Stomach (tissue), 4 donors: ENCODE measurements around the gene IL36RN.

Experiments
- CTCF ChIP-seq, 7 experiments: fragments of 450-650 bp in 4 of 7; fragments of 200-600 bp in 3 of 7; sonication (generic) in 3 of 7; IDR thresholded peaks; one replicate each; pipeline ENCODE4 v1.5.1; 2016 to 2019; ENCODE audit warnings: antibody characterized with exemption in 7 of 7, control low read depth in 2 of 7, mild to moderate bottlenecking in 1 of 7
- EP300 ChIP-seq: sonication (generic); formaldehyde crosslinking; IDR thresholded peaks from one replicate; pipeline ENCODE4 v1.6.1; 2017; ENCODE audit warnings: antibody characterized with exemption
- POLR2A ChIP-seq, 4 donors: fragments of 450-650 bp; IDR thresholded peaks; one replicate each; pipeline ENCODE4 v1.6.1; 2016; ENCODE audit warnings: antibody characterized with exemption in 4 of 4, control low read depth in 2 of 4, mild to moderate bottlenecking in 1 of 4, moderate library complexity in 1 of 4
- POLR2AphosphoS5 ChIP-seq, 3 donors: sonication (generic); formaldehyde crosslinking; IDR thresholded peaks; one replicate each; pipeline ENCODE4 v1.6.1; 2016; ENCODE audit warnings: antibody characterized with exemption in 3 of 3

DNA sequence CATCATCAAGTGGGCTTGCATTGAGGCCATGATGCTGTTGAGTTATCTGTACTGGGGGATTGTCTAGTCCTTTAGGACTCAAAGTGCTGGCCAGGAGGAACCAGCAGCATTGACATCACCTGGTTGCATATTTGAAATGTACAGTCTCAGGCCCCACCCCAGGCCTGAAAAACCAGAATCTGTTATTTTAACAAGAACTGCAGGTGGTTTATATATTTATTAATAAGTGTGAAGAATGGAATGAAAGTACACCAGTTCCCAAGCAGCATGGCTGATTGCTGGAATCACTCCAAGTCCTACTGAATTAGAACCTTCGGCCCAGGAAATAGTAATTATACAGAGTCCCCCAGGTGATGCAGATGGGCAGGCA is 11.6 kb downstream of the IL36RN start:
- TF ChIP-seq POLR2AphosphoS5 (IDR thresholded peaks at IDR 0.05) (no peak), CTCF (IDR thresholded peaks at IDR 0.05) (no peak), POLR2A (IDR thresholded peaks at IDR 0.05) (no peak), EP300 (no peak)
